ENCODE data around the gene TBC1D12. TPM values are rescaled to one million over a fixed set of nuclear protein-coding genes. Genes with fewer than 3 reads are reported as not detected.

Gene TBC1D12
- total RNA-seq, 2 donors from 2014 or later, result 13.8 to 22.3 TPM

GRCh38 chr10:94451883-94452519 lies 49.7 kb downstream of the TBC1D12 start:
- no peak overlapping the region for H3K4me3 ChIP-seq
- no peaks in the 10 kb centered on the region for H3K9me3 ChIP-seq
- intact Hi-C loops (cut with DNase I), result no loop called here
- H3K27me3 ChIP-seq (replicated peaks; ENCODE audit: insufficient read depth), result no peaks in the 10 kb centered on the region
- no peaks in the 10 kb centered on the region for H3K36me3 ChIP-seq
- H3K4me1 ChIP-seq (replicated peaks), result no peaks in the 10 kb centered on the region
- no peak overlapping the region for H3K27ac ChIP-seq
- no peak for DNase-seq (ENCODE audit: low spot score)
- TF ChIP-seq CTCF (IDR thresholded peaks at IDR 0.05), result no peak
- TF ChIP-seq POLR2A (IDR thresholded peaks at IDR 0.05), result no peak
- TF ChIP-seq POLR2AphosphoS5 (IDR thresholded peaks at IDR 0.05), result no peak
- 100% methylated on average over 1 of the region's 1 CpG for WGBS

GRCh38 chr10:94456942-94457341 lies 54.6 kb downstream of the TBC1D12 start:
- 97% methylated on average over 2 of the region's 2 CpGs for WGBS
- TF ChIP-seq CTCF (IDR thresholded peaks at IDR 0.05) (no peak), POLR2AphosphoS5 (IDR thresholded peaks at IDR 0.05) (no peak), POLR2A (IDR thresholded peaks at IDR 0.05) (no peak)

GRCh38 chr10:94459385-94459784 lies 57.0 kb downstream of the TBC1D12 start:
- Histone ChIP-seq H3K27me3 (replicated peaks; ENCODE audit: insufficient read depth) (no peaks in the 10 kb centered on the region), H3K27ac (no peak overlapping the region), H3K9me3 (no peaks in the 10 kb centered on the region), H3K4me3 (no peak overlapping the region), H3K4me1 (replicated peaks) (no peaks in the 10 kb centered on the region), H3K36me3 (no peaks in the 10 kb centered on the region)
- intact Hi-C loops (cut with DNase I), result no loop called here
- no peak for DNase-seq (ENCODE audit: low spot score)
- 98% methylated on average over 25 of the region's 25 CpGs for WGBS
- TF ChIP-seq POLR2AphosphoS5 (IDR thresholded peaks at IDR 0.05) (no peak), CTCF (IDR thresholded peaks at IDR 0.05) (no peak), POLR2A (IDR thresholded peaks at IDR 0.05) (no peak)

More at GRCh38 chr10:94456942-94457341, 54.6 kb downstream of the TBC1D12 start:
- Histone ChIP-seq H3K27me3 (replicated peaks; ENCODE audit: insufficient read depth) (no peaks in the 10 kb centered on the region), H3K27ac (no peak overlapping the region), H3K9me3 (no peaks in the 10 kb centered on the region), H3K4me3 (no peak overlapping the region), H3K4me1 (replicated peaks) (no peaks in the 10 kb centered on the region), H3K36me3 (no peaks in the 10 kb centered on the region)
- intact Hi-C loops (cut with DNase I), result no loop called here
- no peak for DNase-seq (ENCODE audit: low spot score)

- no peak for DNase-seq (ENCODE audit: low spot score)
- Histone ChIP-seq H3K4me1 (replicated peaks) (no peaks in the 10 kb centered on the region), H3K36me3 (no peaks in the 10 kb centered on the region), H3K27ac (no peak overlapping the region), H3K27me3 (replicated peaks; ENCODE audit: insufficient read depth) (no peaks in the 10 kb centered on the region), H3K9me3 (no peaks in the 10 kb centered on the region), H3K4me3 (no peak overlapping the region)
- TF ChIP-seq POLR2AphosphoS5 (IDR thresholded peaks at IDR 0.05) (no peak), POLR2A (IDR thresholded peaks at IDR 0.05) (no peak)
- 100% methylated on average over 1 of the region's 1 CpG for WGBS
- intact Hi-C loops (cut with DNase I), result no loop called here
These were observed 59.2 kb downstream of the TBC1D12 start for GRCh38 chr10:94461503-94461902.

GRCh38 chr10:94462130-94462529 lies 59.8 kb downstream of the TBC1D12 start:
- intact Hi-C loops (cut with DNase I), result no loop called here
- H3K27me3 ChIP-seq (replicated peaks; ENCODE audit: insufficient read depth), result no peaks in the 10 kb centered on the region
- TF ChIP-seq CTCF (IDR thresholded peaks at IDR 0.05) (no peak), POLR2A (IDR thresholded peaks at IDR 0.05) (no peak), POLR2AphosphoS5 (IDR thresholded peaks at IDR 0.05) (no peak)
- no peak overlapping the region for H3K27ac ChIP-seq
- H3K4me3 ChIP-seq, result no peak overlapping the region
- H3K9me3 ChIP-seq, result no peaks in the 10 kb centered on the region
- H3K36me3 ChIP-seq, result no peaks in the 10 kb centered on the region
- no peaks in the 10 kb centered on the region for H3K4me1 ChIP-seq (replicated peaks)
- DNase-seq (ENCODE audit: low spot score), result no peak

All from prostate gland (tissue), 2 donors.